GM21423 (cell line): ENCODE results near the gene VPS41.

Experiments
- ATAC-seq: cut with Tn5 transposase; IDR thresholded peaks from one replicate; pipeline ENCODE4 v1.9.1; 2021; ENCODE audit warnings: mild to moderate bottlenecking, moderate library complexity; ENCODE audit not compliant: unreplicated experiment

The VPS41 gene

GRCh38 chr7:38740041-38740440, 168.9 kb downstream of the VPS41 start:
- no peak for ATAC-seq

- ATAC-seq, result no peak
Observed at GRCh38 chr7:38736138-38736537, 172.9 kb downstream of the VPS41 start.

- ATAC-seq, result no peak
Observed at GRCh38 chr7:38731215-38731614, 177.8 kb downstream of the VPS41 start.

GRCh38 chr7:38728145-38728544, 180.8 kb downstream of the VPS41 start:
- no peak for ATAC-seq

- no peak for ATAC-seq
Observed at GRCh38 chr7:38727184-38727940, 181.6 kb downstream of the VPS41 start.

GRCh38 chr7:38723327-38723726, 185.7 kb downstream of the VPS41 start:
- no peak for ATAC-seq

GRCh38 chr7:38716397-38716796, 192.6 kb downstream of the VPS41 start:
- no peak for ATAC-seq

- ATAC-seq, result no peak
Observed at GRCh38 chr7:38709123-38709522, 199.9 kb downstream of the VPS41 start.

GRCh38 chr7:38704751-38705150, 204.2 kb downstream of the VPS41 start:
- ATAC-seq, result no peak

- ATAC-seq, result no peak
Observed at GRCh38 chr7:38704041-38704547, 204.9 kb downstream of the VPS41 start.

GRCh38 chr7:38703093-38703492, 205.9 kb downstream of the VPS41 start:
- no peak for ATAC-seq

- ATAC-seq, result no peak
Observed at GRCh38 chr7:38702002-38702535, 206.9 kb downstream of the VPS41 start.

- no peak for ATAC-seq
Observed at GRCh38 chr7:38700116-38700515, 208.9 kb downstream of the VPS41 start.

GRCh38 chr7:38699471-38699870, 209.5 kb downstream of the VPS41 start:
- no peak for ATAC-seq

- no peak for ATAC-seq
Observed at GRCh38 chr7:38694326-38694725, 214.7 kb downstream of the VPS41 start.

- no peak for ATAC-seq
Observed at GRCh38 chr7:38686888-38687287, 222.1 kb downstream of the VPS41 start.

GRCh38 chr7:38685851-38686250, 223.1 kb downstream of the VPS41 start:
- ATAC-seq, result no peak

GRCh38 chr7:38682606-38683005, 226.4 kb downstream of the VPS41 start:
- no peak for ATAC-seq

GRCh38 chr7:38681882-38682281, 227.1 kb downstream of the VPS41 start:
- ATAC-seq, result no peak

- ATAC-seq, result no peak
Observed at GRCh38 chr7:38679419-38679818, 229.6 kb downstream of the VPS41 start.

GRCh38 chr7:38678698-38679054, 230.3 kb downstream of the VPS41 start:
- ATAC-seq, result no peak

GRCh38 chr7:38677981-38678697, 230.9 kb downstream of the VPS41 start:
- ATAC-seq, result no peak
